ENCODE results near the gene AIMP1. TPM values are rescaled to one million over a fixed set of nuclear protein-coding genes. Genes with fewer than 3 reads are reported as not detected.

The AIMP1 gene
- total RNA-seq, 1 experiment from 2014 or later: 60.4 TPM

GRCh38 chr4:106367072-106367471 is 50.7 kb downstream of the AIMP1 start:
- H3K36me3 Mint-ChIP-seq (ENCODE audit: insufficient read depth, unreplicated experiment): no peaks in the 10 kb centered on the region
- TF ChIP-seq CTCF (IDR thresholded peaks at IDR 0.05; ENCODE audit: unreplicated experiment): no peak
- no peaks in the 10 kb centered on the region for H3K9me3 Mint-ChIP-seq (ENCODE audit: low read depth, unreplicated experiment)
- CTCF ChIA-PET: no interaction called here
- DNase-seq: no peak
- BruUV-seq (replicated peaks): no TSS peak
- peaks cover 15% of the 10 kb centered on the region for H3K4me1 Mint-ChIP-seq (ENCODE audit: low read depth, unreplicated experiment)
- no peak overlapping the region for H3K27ac Mint-ChIP-seq (ENCODE audit: unreplicated experiment)
- intact Hi-C loops (cut with micrococcal nuclease; ENCODE audit: unreplicated experiment): no loop called here
- H3K4me3 Mint-ChIP-seq (ENCODE audit: low read depth, unreplicated experiment): no peak overlapping the region
- no peaks in the 10 kb centered on the region for H3K27me3 Mint-ChIP-seq (ENCODE audit: unreplicated experiment)

GRCh38 chr4:106368678-106369077 is 52.3 kb downstream of the AIMP1 start, which contains the start of gene GIMD1:
Gene GIMD1, minus strand, starts transcription at chr4:106368778. Its CDS starts 1,343 bp downstream, at chr4:106367435.
- intact Hi-C loops (cut with micrococcal nuclease; ENCODE audit: unreplicated experiment): loop anchor here (1.0 to 2.0 kb wide), 4 partner anchors 102 to 530 kb away; no protein-coding TSS in a partner anchor
- TF ChIP-seq CTCF (IDR thresholded peaks at IDR 0.05; ENCODE audit: unreplicated experiment): no peak
- Mint-ChIP-seq H3K27ac (ENCODE audit: unreplicated experiment) (no peak within 1 kb of the TSS), H3K4me3 (ENCODE audit: low read depth, unreplicated experiment) (no peak within 1 kb of the TSS), H3K9me3 (ENCODE audit: low read depth, unreplicated experiment) (no peaks in the 10 kb centered on the region), H3K4me1 (ENCODE audit: low read depth, unreplicated experiment) (peaks cover 15% of the 10 kb centered on the region), H3K36me3 (ENCODE audit: insufficient read depth, unreplicated experiment) (no peaks in the 10 kb centered on the region), H3K27me3 (ENCODE audit: unreplicated experiment) (no peaks in the 10 kb centered on the region)
- DNase-seq: no peak
- no TSS peak for BruUV-seq (replicated peaks)
- CTCF ChIA-PET: interaction anchor here (1.0 kb wide), 1 partner anchor 90 kb away, joined by 3 read pairs; no protein-coding TSS in a partner anchor

- H3K36me3 Mint-ChIP-seq (ENCODE audit: insufficient read depth, unreplicated experiment): no peaks in the 10 kb centered on the region
- no peaks in the 10 kb centered on the region for H3K9me3 Mint-ChIP-seq (ENCODE audit: low read depth, unreplicated experiment)
- no peak overlapping the region for H3K4me3 Mint-ChIP-seq (ENCODE audit: low read depth, unreplicated experiment)
- peak; percentile 46 for TF ChIP-seq CTCF (IDR thresholded peaks at IDR 0.05; ENCODE audit: unreplicated experiment)
- peaks cover 15% of the 10 kb centered on the region for H3K4me1 Mint-ChIP-seq (ENCODE audit: low read depth, unreplicated experiment)
- intact Hi-C loops (cut with micrococcal nuclease; ENCODE audit: unreplicated experiment): loop anchor here (1.0 to 2.0 kb wide), 4 partner anchors 103 to 529 kb away; no protein-coding TSS in a partner anchor
- CTCF ChIA-PET: interaction anchor here (1.0 to 1.3 kb wide), 2 partner anchors 89 to 439 kb away, joined by 3 to 4 read pairs; no protein-coding TSS in a partner anchor
- peak; percentile 43 for DNase-seq
- no peak overlapping the region for H3K27ac Mint-ChIP-seq (ENCODE audit: unreplicated experiment)
- H3K27me3 Mint-ChIP-seq (ENCODE audit: unreplicated experiment): no peaks in the 10 kb centered on the region
- no TSS peak for BruUV-seq (replicated peaks)
These were observed 53.2 kb downstream of the AIMP1 start for GRCh38 chr4:106369456-106370060.

GRCh38 chr4:106370214-106370613 is 53.9 kb downstream of the AIMP1 start:
- no peaks in the 10 kb centered on the region for H3K9me3 Mint-ChIP-seq (ENCODE audit: low read depth, unreplicated experiment)
- no peaks in the 10 kb centered on the region for H3K27me3 Mint-ChIP-seq (ENCODE audit: unreplicated experiment)
- H3K4me1 Mint-ChIP-seq (ENCODE audit: low read depth, unreplicated experiment): peaks cover 12% of the 10 kb centered on the region
- CTCF ChIA-PET: interaction anchor here (1.0 to 1.3 kb wide), 2 partner anchors 9 to 439 kb away, joined by 3 to 4 read pairs; no protein-coding TSS in a partner anchor
- H3K27ac Mint-ChIP-seq (ENCODE audit: unreplicated experiment): no peak overlapping the region
- H3K36me3 Mint-ChIP-seq (ENCODE audit: insufficient read depth, unreplicated experiment): no peaks in the 10 kb centered on the region
- BruUV-seq (replicated peaks): no TSS peak
- TF ChIP-seq CTCF (IDR thresholded peaks at IDR 0.05; ENCODE audit: unreplicated experiment): no peak
- DNase-seq: no peak
- H3K4me3 Mint-ChIP-seq (ENCODE audit: low read depth, unreplicated experiment): no peak overlapping the region
- intact Hi-C loops (cut with micrococcal nuclease; ENCODE audit: unreplicated experiment): no loop called here

Measured in Calu3 (cell line).